Measurements from ENCODE around the gene RTN1.

The RTN1 gene

GRCh38 chr14:59705245-59705644 lies 165.3 kb downstream of the RTN1 start:
- H3K36me3 ChIP-seq (ENCODE audit: control insufficient read depth in 2 of 2, insufficient read depth in 2 of 2, low read length in 2 of 2), result no peaks in the 10 kb centered on the region
- H3K4me1 ChIP-seq (ENCODE audit: control insufficient read depth, insufficient read depth, low read length), result no peaks in the 10 kb centered on the region
- H3K9ac ChIP-seq (ENCODE audit: low read length in 2 of 2), result no peak overlapping the region
- no peak overlapping the region for H3K27ac ChIP-seq (ENCODE audit: low read length)
- no peaks in the 10 kb centered on the region for H3K9me3 ChIP-seq (ENCODE audit: control insufficient read depth in 2 of 2, low read length in 2 of 2)
- H3K4me3 ChIP-seq (ENCODE audit: low read length in 2 of 2), result no peak overlapping the region
- no peaks in the 10 kb centered on the region for H3K27me3 ChIP-seq (ENCODE audit: control insufficient read depth in 1 of 2, insufficient read depth in 2 of 2, low read length in 2 of 2)

GRCh38 chr14:59704054-59704645 lies 166.4 kb downstream of the RTN1 start:
- Histone ChIP-seq H3K4me3 (ENCODE audit: low read length in 2 of 2) (no peak overlapping the region), H3K4me1 (ENCODE audit: control insufficient read depth, insufficient read depth, low read length) (no peaks in the 10 kb centered on the region), H3K27me3 (ENCODE audit: control insufficient read depth in 1 of 2, insufficient read depth in 2 of 2, low read length in 2 of 2) (no peaks in the 10 kb centered on the region), H3K27ac (ENCODE audit: low read length) (no peak overlapping the region), H3K9ac (ENCODE audit: low read length in 2 of 2) (no peak overlapping the region), H3K36me3 (ENCODE audit: control insufficient read depth in 2 of 2, insufficient read depth in 2 of 2, low read length in 2 of 2) (no peaks in the 10 kb centered on the region), H3K9me3 (ENCODE audit: control insufficient read depth in 2 of 2, low read length in 2 of 2) (no peaks in the 10 kb centered on the region)

- H3K36me3 ChIP-seq (ENCODE audit: control insufficient read depth in 2 of 2, insufficient read depth in 2 of 2, low read length in 2 of 2), result no peaks in the 10 kb centered on the region
- H3K4me3 ChIP-seq (ENCODE audit: low read length in 2 of 2), result no peak overlapping the region
- H3K9me3 ChIP-seq (ENCODE audit: control insufficient read depth in 2 of 2, low read length in 2 of 2), result no peaks in the 10 kb centered on the region
- H3K27ac ChIP-seq (ENCODE audit: low read length), result no peak overlapping the region
- H3K4me1 ChIP-seq (ENCODE audit: control insufficient read depth, insufficient read depth, low read length), result no peaks in the 10 kb centered on the region
- no peaks in the 10 kb centered on the region for H3K27me3 ChIP-seq (ENCODE audit: control insufficient read depth in 1 of 2, insufficient read depth in 2 of 2, low read length in 2 of 2)
- H3K9ac ChIP-seq (ENCODE audit: low read length in 2 of 2), result no peak overlapping the region
Measured at GRCh38 chr14:59699442-59699841, 171.1 kb downstream of the RTN1 start.

GRCh38 chr14:59698793-59699192 lies 171.8 kb downstream of the RTN1 start:
- Histone ChIP-seq H3K36me3 (ENCODE audit: control insufficient read depth in 2 of 2, insufficient read depth in 2 of 2, low read length in 2 of 2) (no peaks in the 10 kb centered on the region), H3K4me1 (ENCODE audit: control insufficient read depth, insufficient read depth, low read length) (no peaks in the 10 kb centered on the region), H3K4me3 (ENCODE audit: low read length in 2 of 2) (no peak overlapping the region), H3K27me3 (ENCODE audit: control insufficient read depth in 1 of 2, insufficient read depth in 2 of 2, low read length in 2 of 2) (no peaks in the 10 kb centered on the region), H3K27ac (ENCODE audit: low read length) (no peak overlapping the region), H3K9ac (ENCODE audit: low read length in 2 of 2) (no peak overlapping the region), H3K9me3 (ENCODE audit: control insufficient read depth in 2 of 2, low read length in 2 of 2) (no peaks in the 10 kb centered on the region)

- Histone ChIP-seq H3K36me3 (ENCODE audit: control insufficient read depth in 2 of 2, insufficient read depth in 2 of 2, low read length in 2 of 2) (no peaks in the 10 kb centered on the region), H3K27ac (ENCODE audit: low read length) (no peak overlapping the region), H3K9ac (ENCODE audit: low read length in 2 of 2) (no peak overlapping the region), H3K27me3 (ENCODE audit: control insufficient read depth in 1 of 2, insufficient read depth in 2 of 2, low read length in 2 of 2) (no peaks in the 10 kb centered on the region), H3K9me3 (ENCODE audit: control insufficient read depth in 2 of 2, low read length in 2 of 2) (no peaks in the 10 kb centered on the region), H3K4me3 (ENCODE audit: low read length in 2 of 2) (no peak overlapping the region), H3K4me1 (ENCODE audit: control insufficient read depth, insufficient read depth, low read length) (no peaks in the 10 kb centered on the region)
Measured at GRCh38 chr14:59695198-59695597, 175.4 kb downstream of the RTN1 start.

GRCh38 chr14:59691266-59691665 lies 179.3 kb downstream of the RTN1 start:
- Histone ChIP-seq H3K9ac (ENCODE audit: low read length in 2 of 2) (no peak overlapping the region), H3K27ac (ENCODE audit: low read length) (no peak overlapping the region), H3K9me3 (ENCODE audit: control insufficient read depth in 2 of 2, low read length in 2 of 2) (no peaks in the 10 kb centered on the region), H3K36me3 (ENCODE audit: control insufficient read depth in 2 of 2, insufficient read depth in 2 of 2, low read length in 2 of 2) (no peaks in the 10 kb centered on the region), H3K4me1 (ENCODE audit: control insufficient read depth, insufficient read depth, low read length) (no peaks in the 10 kb centered on the region), H3K27me3 (ENCODE audit: control insufficient read depth in 1 of 2, insufficient read depth in 2 of 2, low read length in 2 of 2) (no peaks in the 10 kb centered on the region), H3K4me3 (ENCODE audit: low read length in 2 of 2) (no peak overlapping the region)

- H3K9me3 ChIP-seq (ENCODE audit: control insufficient read depth in 2 of 2, low read length in 2 of 2), result no peaks in the 10 kb centered on the region
- no peaks in the 10 kb centered on the region for H3K36me3 ChIP-seq (ENCODE audit: control insufficient read depth in 2 of 2, insufficient read depth in 2 of 2, low read length in 2 of 2)
- no peaks in the 10 kb centered on the region for H3K27me3 ChIP-seq (ENCODE audit: control insufficient read depth in 1 of 2, insufficient read depth in 2 of 2, low read length in 2 of 2)
- no peak overlapping the region for H3K4me3 ChIP-seq (ENCODE audit: low read length in 2 of 2)
- H3K27ac ChIP-seq (ENCODE audit: low read length), result no peak overlapping the region
- no peaks in the 10 kb centered on the region for H3K4me1 ChIP-seq (ENCODE audit: control insufficient read depth, insufficient read depth, low read length)
- H3K9ac ChIP-seq (ENCODE audit: low read length in 2 of 2), result no peak overlapping the region
Measured at GRCh38 chr14:59690426-59690825, 180.2 kb downstream of the RTN1 start.

- H3K27ac ChIP-seq (ENCODE audit: low read length), result no peak overlapping the region
- no peaks in the 10 kb centered on the region for H3K36me3 ChIP-seq (ENCODE audit: control insufficient read depth in 2 of 2, insufficient read depth in 2 of 2, low read length in 2 of 2)
- no peaks in the 10 kb centered on the region for H3K27me3 ChIP-seq (ENCODE audit: control insufficient read depth in 1 of 2, insufficient read depth in 2 of 2, low read length in 2 of 2)
- H3K4me3 ChIP-seq (ENCODE audit: low read length in 2 of 2), result no peak overlapping the region
- H3K9ac ChIP-seq (ENCODE audit: low read length in 2 of 2), result no peak overlapping the region
- no peaks in the 10 kb centered on the region for H3K4me1 ChIP-seq (ENCODE audit: control insufficient read depth, insufficient read depth, low read length)
- H3K9me3 ChIP-seq (ENCODE audit: control insufficient read depth in 2 of 2, low read length in 2 of 2), result no peaks in the 10 kb centered on the region
Measured at GRCh38 chr14:59688224-59689170, 182.1 kb downstream of the RTN1 start.

GRCh38 chr14:59687663-59688062 lies 182.9 kb downstream of the RTN1 start:
- H3K36me3 ChIP-seq (ENCODE audit: control insufficient read depth in 2 of 2, insufficient read depth in 2 of 2, low read length in 2 of 2), result no peaks in the 10 kb centered on the region
- no peaks in the 10 kb centered on the region for H3K9me3 ChIP-seq (ENCODE audit: control insufficient read depth in 2 of 2, low read length in 2 of 2)
- no peak overlapping the region for H3K4me3 ChIP-seq (ENCODE audit: low read length in 2 of 2)
- H3K27ac ChIP-seq (ENCODE audit: low read length), result no peak overlapping the region
- no peaks in the 10 kb centered on the region for H3K4me1 ChIP-seq (ENCODE audit: control insufficient read depth, insufficient read depth, low read length)
- H3K27me3 ChIP-seq (ENCODE audit: control insufficient read depth in 1 of 2, insufficient read depth in 2 of 2, low read length in 2 of 2), result no peaks in the 10 kb centered on the region
- H3K9ac ChIP-seq (ENCODE audit: low read length in 2 of 2), result no peak overlapping the region

- Histone ChIP-seq H3K4me1 (ENCODE audit: control insufficient read depth, insufficient read depth, low read length) (no peaks in the 10 kb centered on the region), H3K36me3 (ENCODE audit: control insufficient read depth in 2 of 2, insufficient read depth in 2 of 2, low read length in 2 of 2) (no peaks in the 10 kb centered on the region), H3K4me3 (ENCODE audit: low read length in 2 of 2) (no peak overlapping the region), H3K9me3 (ENCODE audit: control insufficient read depth in 2 of 2, low read length in 2 of 2) (no peaks in the 10 kb centered on the region), H3K27me3 (ENCODE audit: control insufficient read depth in 1 of 2, insufficient read depth in 2 of 2, low read length in 2 of 2) (no peaks in the 10 kb centered on the region), H3K9ac (ENCODE audit: low read length in 2 of 2) (no peak overlapping the region), H3K27ac (ENCODE audit: low read length) (no peak overlapping the region)
Measured at GRCh38 chr14:59679872-59680271, 190.7 kb downstream of the RTN1 start.

GRCh38 chr14:59678352-59678751 lies 192.2 kb downstream of the RTN1 start:
- no peaks in the 10 kb centered on the region for H3K36me3 ChIP-seq (ENCODE audit: control insufficient read depth in 2 of 2, insufficient read depth in 2 of 2, low read length in 2 of 2)
- H3K27me3 ChIP-seq (ENCODE audit: control insufficient read depth in 1 of 2, insufficient read depth in 2 of 2, low read length in 2 of 2), result no peaks in the 10 kb centered on the region
- H3K4me1 ChIP-seq (ENCODE audit: control insufficient read depth, insufficient read depth, low read length), result no peaks in the 10 kb centered on the region
- no peak overlapping the region for H3K9ac ChIP-seq (ENCODE audit: low read length in 2 of 2)
- no peak overlapping the region for H3K27ac ChIP-seq (ENCODE audit: low read length)
- peaks cover 0 to under 1% of the 10 kb centered on the region in 2 donors for H3K9me3 ChIP-seq (ENCODE audit: control insufficient read depth in 2 of 2, low read length in 2 of 2)
- H3K4me3 ChIP-seq (ENCODE audit: low read length in 2 of 2), result no peak overlapping the region

Measured in stomach smooth muscle (tissue), 2 donors.